ENCODE results near the gene CD93. TPM values are rescaled to one million over a fixed set of nuclear protein-coding genes. Genes with fewer than 3 reads are reported as not detected.

CD93 gene
- total RNA-seq, 2 donors from 2014 or later = 14.2 to 19.2 TPM

DNA sequence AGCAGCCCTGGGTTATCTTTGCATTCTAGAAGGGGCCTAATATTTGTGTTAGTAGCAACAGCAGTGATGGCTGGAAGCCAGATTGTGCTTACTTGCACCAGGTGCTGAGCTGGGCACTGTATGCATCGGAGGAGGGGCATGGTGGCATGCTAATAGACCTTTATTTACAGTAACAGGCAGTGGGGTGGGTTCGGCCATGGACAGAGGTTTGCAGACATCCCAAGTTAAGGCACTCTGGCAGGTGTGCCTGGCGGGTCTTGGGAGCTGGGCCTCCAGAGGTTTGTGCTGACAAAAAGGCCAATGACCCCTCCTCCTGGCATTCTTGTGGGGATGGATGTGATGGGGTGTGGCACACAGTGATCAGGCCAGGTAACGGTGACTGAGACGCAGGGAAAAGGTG lies 39.0 kb upstream of the CD93 start:
- Histone ChIP-seq H3K27ac (no peak overlapping the region), H3K36me3 (replicated peaks in 1 of 2; ENCODE audit: insufficient read depth in 1 of 2, low read depth in 2 of 2) (no peaks in the 10 kb centered on the region), H3K4me3 (no peak overlapping the region), H3K27me3 (no peaks in the 10 kb centered on the region), H3K4me1 (peaks cover 5% of the 10 kb centered on the region), H3K9me3 (no peaks in the 10 kb centered on the region)
- ATAC-seq (no peak), DNase-seq (no peak)
- WGBS, 2 donors = 42 to 56% methylated on average over 5 of the region's 5 CpGs
- intact Hi-C loops (cut with DNase I) = no loop called here
- no peak for TF ChIP-seq POLR2A (IDR thresholded peaks at IDR 0.05)
- TF ChIP-seq, protein P1, sequence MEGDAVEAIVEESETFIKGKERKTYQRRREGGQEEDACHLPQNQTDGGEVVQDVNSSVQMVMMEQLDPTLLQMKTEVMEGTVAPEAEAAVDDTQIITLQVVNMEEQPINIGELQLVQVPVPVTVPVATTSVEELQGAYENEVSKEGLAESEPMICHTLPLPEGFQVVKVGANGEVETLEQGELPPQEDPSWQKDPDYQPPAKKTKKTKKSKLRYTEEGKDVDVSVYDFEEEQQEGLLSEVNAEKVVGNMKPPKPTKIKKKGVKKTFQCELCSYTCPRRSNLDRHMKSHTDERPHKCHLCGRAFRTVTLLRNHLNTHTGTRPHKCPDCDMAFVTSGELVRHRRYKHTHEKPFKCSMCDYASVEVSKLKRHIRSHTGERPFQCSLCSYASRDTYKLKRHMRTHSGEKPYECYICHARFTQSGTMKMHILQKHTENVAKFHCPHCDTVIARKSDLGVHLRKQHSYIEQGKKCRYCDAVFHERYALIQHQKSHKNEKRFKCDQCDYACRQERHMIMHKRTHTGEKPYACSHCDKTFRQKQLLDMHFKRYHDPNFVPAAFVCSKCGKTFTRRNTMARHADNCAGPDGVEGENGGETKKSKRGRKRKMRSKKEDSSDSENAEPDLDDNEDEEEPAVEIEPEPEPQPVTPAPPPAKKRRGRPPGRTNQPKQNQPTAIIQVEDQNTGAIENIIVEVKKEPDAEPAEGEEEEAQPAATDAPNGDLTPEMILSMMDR (IDR thresholded peaks at IDR 0.05) = no peak

DNA sequence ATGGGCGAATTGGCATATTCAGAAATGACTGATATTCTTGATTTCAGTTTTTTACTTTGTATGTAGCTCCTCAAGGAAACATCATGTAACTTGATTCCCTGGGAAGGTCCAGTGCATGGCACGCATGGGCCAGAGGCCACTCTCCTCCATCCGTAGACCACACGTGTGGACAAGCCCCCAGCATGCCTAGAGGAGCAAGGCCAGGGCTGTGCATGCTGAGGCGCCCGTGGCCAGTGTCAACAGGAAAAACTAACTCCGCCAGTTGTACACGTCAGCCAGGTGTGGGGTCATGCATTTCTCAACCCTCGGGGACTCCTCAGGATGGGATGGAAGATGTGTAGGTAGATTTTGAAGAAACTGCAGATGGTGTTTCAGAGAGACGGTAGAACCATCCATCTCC lies 37.8 kb upstream of the CD93 start:
- no peak overlapping the region for H3K4me3 ChIP-seq
- TF ChIP-seq, protein P1 (IDR thresholded peaks at IDR 0.05) = no peak
- no peak for TF ChIP-seq POLR2A (IDR thresholded peaks at IDR 0.05)
- ATAC-seq (no peak), DNase-seq (no peak)
- no peak overlapping the region for H3K27ac ChIP-seq
- WGBS, 2 donors = 86% methylated on average over 10 of the region's 10 CpGs
- H3K36me3 ChIP-seq (replicated peaks in 1 of 2; ENCODE audit: insufficient read depth in 1 of 2, low read depth in 2 of 2) = no peaks in the 10 kb centered on the region
- H3K4me1 ChIP-seq = peaks cover 5% of the 10 kb centered on the region
- H3K27me3 ChIP-seq = no peaks in the 10 kb centered on the region
- intact Hi-C loops (cut with DNase I) = no loop called here
- H3K9me3 ChIP-seq = no peaks in the 10 kb centered on the region

DNA sequence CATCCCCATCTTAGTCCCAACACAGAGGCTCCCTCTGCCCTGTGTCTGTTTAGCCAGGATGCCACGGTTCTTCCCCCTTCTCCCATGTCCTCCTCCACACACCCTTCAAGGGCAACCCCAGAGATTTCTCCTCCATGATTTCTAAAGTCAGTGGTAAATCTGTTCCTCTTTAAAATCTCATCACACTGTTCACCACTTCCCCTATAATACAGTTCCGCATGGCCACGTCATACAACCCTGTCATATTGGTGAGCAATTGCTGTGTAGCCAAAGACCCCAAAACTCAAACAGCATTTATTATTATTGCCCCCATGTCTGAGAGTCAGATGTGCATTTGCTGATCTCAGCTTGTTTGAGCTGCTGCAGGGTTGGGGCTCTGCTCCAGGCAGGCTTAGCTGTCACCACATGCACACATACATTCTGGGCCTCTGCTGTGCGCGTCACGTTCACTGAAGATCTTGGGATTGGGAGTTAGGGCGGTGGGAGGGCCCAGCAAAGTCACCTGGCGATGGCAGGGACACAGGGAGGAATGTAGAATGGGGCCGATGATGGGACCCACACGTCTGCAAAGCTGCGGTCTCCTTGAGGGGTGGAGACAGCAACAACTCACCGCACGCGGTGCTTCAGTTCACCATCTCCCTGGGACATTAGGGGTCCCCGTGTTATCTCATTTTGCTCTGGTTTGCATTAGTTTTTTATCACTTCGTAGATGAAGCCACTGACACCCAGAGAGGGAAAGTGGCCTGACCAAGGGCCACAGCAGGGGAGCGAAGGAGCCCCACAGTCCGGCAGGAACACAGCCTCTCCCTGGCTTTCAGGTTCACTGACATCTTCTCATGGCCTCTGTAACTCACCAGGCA lies 36.9 kb upstream of the CD93 start:
- intact Hi-C loops (cut with DNase I) = no loop called here
- Histone ChIP-seq H3K4me3 (no peak overlapping the region), H3K4me1 (peaks cover 5% of the 10 kb centered on the region), H3K9me3 (no peaks in the 10 kb centered on the region), H3K36me3 (replicated peaks in 1 of 2; ENCODE audit: insufficient read depth in 1 of 2, low read depth in 2 of 2) (no peaks in the 10 kb centered on the region), H3K27ac (no peak overlapping the region), H3K27me3 (no peaks in the 10 kb centered on the region)
- no peak for TF ChIP-seq POLR2A (IDR thresholded peaks at IDR 0.05)
- TF ChIP-seq, protein P1 (IDR thresholded peaks at IDR 0.05) = no peak
- 75 to 76% methylated on average over 15 to 18 of the region's 18 CpGs for whole genome bisulfite sequencing, 2 donors
- ATAC-seq = no peak
- DNase-seq = no peak

DNA sequence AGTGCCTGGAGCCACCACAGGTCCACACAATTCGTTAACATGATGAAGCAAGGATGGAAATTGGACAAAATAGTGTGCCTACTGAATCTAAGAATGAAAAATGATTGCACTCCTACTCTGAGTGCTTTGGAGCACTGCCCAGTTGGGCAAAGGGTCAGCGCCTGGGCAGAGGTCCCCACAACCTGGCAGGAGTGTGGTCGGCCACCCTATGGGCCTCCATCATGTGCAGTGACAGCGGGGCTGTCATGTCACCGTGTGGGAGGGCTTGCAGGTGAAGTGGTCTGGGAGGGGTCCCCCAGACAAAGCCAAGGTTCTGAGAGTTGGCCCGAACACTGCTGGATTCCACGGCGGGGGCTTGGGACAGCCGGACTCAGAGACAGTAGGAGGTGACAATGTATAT lies 36.2 kb upstream of the CD93 start:
- intact Hi-C loops (cut with DNase I) = no loop called here
- no peaks in the 10 kb centered on the region for H3K36me3 ChIP-seq (replicated peaks in 1 of 2; ENCODE audit: insufficient read depth in 1 of 2, low read depth in 2 of 2)
- H3K27ac ChIP-seq = no peak overlapping the region
- peaks cover 5% of the 10 kb centered on the region for H3K4me1 ChIP-seq
- ATAC-seq = no peak
- no peaks in the 10 kb centered on the region for H3K27me3 ChIP-seq
- no peak overlapping the region for H3K4me3 ChIP-seq
- no peak for DNase-seq
- WGBS, 2 donors = 74 to 80% methylated on average over 2 to 9 of the region's 9 CpGs
- H3K9me3 ChIP-seq = no peaks in the 10 kb centered on the region
- no peak for TF ChIP-seq POLR2A (IDR thresholded peaks at IDR 0.05)
- TF ChIP-seq, protein P1 (IDR thresholded peaks at IDR 0.05) = no peak
